GM12878 (cell line): ENCODE data around the gene SNX19.

Source experiments
- FOXK2 ChIP-seq: fragments of 450-650 bp; IDR thresholded peaks from 2 replicates; pipeline ENCODE4 v1.6.1; 2017; ENCODE audit warnings: mild to moderate bottlenecking, moderate library complexity
- NRF1 ChIP-seq: conservative IDR thresholded peaks from 2 replicates; pipeline ENCODE4 v1.6.1; 2011; ENCODE audit warnings: mild to moderate bottlenecking, low read depth, low read length, improper control_type of control experiment
- POLR2A ChIP-seq: IDR thresholded peaks from 2 replicates; pipeline ENCODE4 v1.6.1; 2011; ENCODE audit warnings: low read depth, mild to moderate bottlenecking, low read length
- TF ChIP-seq, protein P1 (sequence below), 3 experiments: IDR thresholded peaks in 2 of 3; conservative IDR thresholded peaks in 1 of 3; 2 replicates each; pipeline ENCODE4 v1.5.1; 2011; ENCODE audit warnings: low read depth in 3 of 3, low read length in 3 of 3, mild to moderate bottlenecking in 3 of 3, control low read depth in 2 of 3, moderate library complexity in 2 of 3, inconsistent platforms in 1 of 3, mixed read lengths in 1 of 3; ENCODE audit not compliant: control insufficient read depth in 2 of 3, insufficient read depth in 1 of 3; ENCODE audit errors: extremely low read depth in 1 of 3

DNA sequence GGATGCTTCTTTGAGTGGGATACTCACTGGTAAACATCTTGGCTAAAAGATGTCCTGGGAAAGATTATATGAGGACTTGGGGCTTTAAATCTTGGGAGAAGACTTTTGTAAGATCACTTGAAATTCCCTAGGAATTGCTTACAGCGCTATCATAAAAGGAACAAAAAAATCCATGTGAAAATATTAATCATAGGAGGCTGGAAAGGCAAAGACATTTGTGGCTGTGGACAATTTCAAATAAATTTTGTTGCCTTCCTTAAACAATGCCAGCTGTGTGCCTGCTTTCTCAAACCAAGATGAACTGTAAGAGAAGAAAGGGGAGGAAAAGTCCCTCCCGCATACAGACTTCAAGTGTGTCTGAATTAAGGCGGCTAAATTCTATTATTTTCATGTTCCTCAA lies 75.6 kb downstream of the SNX19 start:
- TF ChIP-seq NRF1 (no peak), FOXK2 (no peak), POLR2A (no peak)
- TF ChIP-seq, protein P1, sequence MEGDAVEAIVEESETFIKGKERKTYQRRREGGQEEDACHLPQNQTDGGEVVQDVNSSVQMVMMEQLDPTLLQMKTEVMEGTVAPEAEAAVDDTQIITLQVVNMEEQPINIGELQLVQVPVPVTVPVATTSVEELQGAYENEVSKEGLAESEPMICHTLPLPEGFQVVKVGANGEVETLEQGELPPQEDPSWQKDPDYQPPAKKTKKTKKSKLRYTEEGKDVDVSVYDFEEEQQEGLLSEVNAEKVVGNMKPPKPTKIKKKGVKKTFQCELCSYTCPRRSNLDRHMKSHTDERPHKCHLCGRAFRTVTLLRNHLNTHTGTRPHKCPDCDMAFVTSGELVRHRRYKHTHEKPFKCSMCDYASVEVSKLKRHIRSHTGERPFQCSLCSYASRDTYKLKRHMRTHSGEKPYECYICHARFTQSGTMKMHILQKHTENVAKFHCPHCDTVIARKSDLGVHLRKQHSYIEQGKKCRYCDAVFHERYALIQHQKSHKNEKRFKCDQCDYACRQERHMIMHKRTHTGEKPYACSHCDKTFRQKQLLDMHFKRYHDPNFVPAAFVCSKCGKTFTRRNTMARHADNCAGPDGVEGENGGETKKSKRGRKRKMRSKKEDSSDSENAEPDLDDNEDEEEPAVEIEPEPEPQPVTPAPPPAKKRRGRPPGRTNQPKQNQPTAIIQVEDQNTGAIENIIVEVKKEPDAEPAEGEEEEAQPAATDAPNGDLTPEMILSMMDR (IDR thresholded peaks at IDR 0.05 in 2 of 3, conservative IDR thresholded peaks at IDR 0.05 in 1 of 3; ENCODE audit: control insufficient read depth in 2 of 3, extremely low read depth in 1 of 3, insufficient read depth in 1 of 3, low read depth in 3 of 3, low read length in 3 of 3) = no peak
